Peyer's patch (tissue), 4 donors: ENCODE results near the gene KDM5A.

ENCODE experiments used
- POLR2A ChIP-seq, 2 donors: fragments of 450-650 bp; IDR thresholded peaks; one replicate each; pipeline ENCODE4 v1.5.1; 2017; ENCODE audit warnings: antibody characterized with exemption in 2 of 2, mild to moderate bottlenecking in 2 of 2, moderate library complexity in 2 of 2
- TF ChIP-seq, protein P1 (sequence below), 6 experiments: fragments of 450-650 bp in 4 of 6; fragments of 200-600 bp in 2 of 6; sonication (generic) in 1 of 6; IDR thresholded peaks; one replicate each; pipeline ENCODE4 v1.5.1; 2017 to 2019; ENCODE audit warnings: antibody characterized with exemption in 6 of 6, mild to moderate bottlenecking in 3 of 6, moderate library complexity in 1 of 6

DNA sequence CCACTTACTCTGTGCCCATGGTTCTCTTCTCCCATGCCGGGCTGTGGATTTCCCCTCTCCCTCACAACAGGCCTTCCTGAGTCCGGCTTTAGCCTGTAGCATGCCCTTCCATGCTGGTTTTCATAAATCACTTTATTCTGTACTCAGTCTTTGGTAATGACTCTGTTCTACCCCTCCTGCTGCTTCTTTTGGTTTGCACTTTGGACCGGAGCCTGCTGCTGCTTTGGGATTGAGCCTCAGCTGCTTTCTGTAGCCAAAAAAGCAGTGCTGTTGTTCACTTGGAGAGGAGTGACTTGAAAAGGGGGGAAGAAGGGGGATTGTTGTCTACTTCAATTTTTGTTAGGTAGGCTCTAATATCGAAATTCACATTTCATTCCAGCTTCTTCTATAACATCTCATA is 118.0 kb downstream of the KDM5A start:
- TF ChIP-seq, protein P1, sequence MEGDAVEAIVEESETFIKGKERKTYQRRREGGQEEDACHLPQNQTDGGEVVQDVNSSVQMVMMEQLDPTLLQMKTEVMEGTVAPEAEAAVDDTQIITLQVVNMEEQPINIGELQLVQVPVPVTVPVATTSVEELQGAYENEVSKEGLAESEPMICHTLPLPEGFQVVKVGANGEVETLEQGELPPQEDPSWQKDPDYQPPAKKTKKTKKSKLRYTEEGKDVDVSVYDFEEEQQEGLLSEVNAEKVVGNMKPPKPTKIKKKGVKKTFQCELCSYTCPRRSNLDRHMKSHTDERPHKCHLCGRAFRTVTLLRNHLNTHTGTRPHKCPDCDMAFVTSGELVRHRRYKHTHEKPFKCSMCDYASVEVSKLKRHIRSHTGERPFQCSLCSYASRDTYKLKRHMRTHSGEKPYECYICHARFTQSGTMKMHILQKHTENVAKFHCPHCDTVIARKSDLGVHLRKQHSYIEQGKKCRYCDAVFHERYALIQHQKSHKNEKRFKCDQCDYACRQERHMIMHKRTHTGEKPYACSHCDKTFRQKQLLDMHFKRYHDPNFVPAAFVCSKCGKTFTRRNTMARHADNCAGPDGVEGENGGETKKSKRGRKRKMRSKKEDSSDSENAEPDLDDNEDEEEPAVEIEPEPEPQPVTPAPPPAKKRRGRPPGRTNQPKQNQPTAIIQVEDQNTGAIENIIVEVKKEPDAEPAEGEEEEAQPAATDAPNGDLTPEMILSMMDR (IDR thresholded peaks at IDR 0.05): no peak
- no peak for TF ChIP-seq POLR2A (IDR thresholded peaks at IDR 0.05)
